Activated B cell treated with CpG ODN at 0.5 μM for 24 hours (primary cell): ENCODE measurements around the gene INHBE. TPM values are rescaled to one million over a fixed set of nuclear protein-coding genes. Genes with fewer than 3 reads are reported as not detected.

Source experiments
- ATAC-seq: fragments of 200-7000 bp; cut with Tn5 transposase; one replicate; pipeline ENCODE4 v1.10.0; 2021; ENCODE audit warnings: low read depth, mild to moderate bottlenecking, moderate library complexity
- CTCF ChIA-PET: fragments of 350-600 bp; sonication (Branson Sonifier 250); formaldehyde crosslinking; loops from one replicate; lab custom pipeline; 2021; ENCODE audit warnings: antibody characterized with exemption; lab: Charles Lee
- POLR2A ChIA-PET: fragments of 350-600 bp; sonication (Branson Sonifier 250); formaldehyde crosslinking; loops from one replicate; lab custom pipeline; 2021; ENCODE audit warnings: antibody characterized with exemption; lab: Charles Lee
- DNase-seq: peaks from one replicate; pipeline ENCODE4 v3.0.0; 2022
- H3K27ac Mint-ChIP-seq: one replicate; pipeline ENCODE4 v1.8.0; 2020; ENCODE audit warnings: mixed read lengths
- H3K27me3 Mint-ChIP-seq: one replicate; pipeline ENCODE4 v1.8.0; 2021; ENCODE audit warnings: mixed read lengths
- H3K36me3 Mint-ChIP-seq: one replicate; pipeline ENCODE4 v1.8.0; 2021; ENCODE audit warnings: low read depth, mixed read lengths
- H3K4me1 Mint-ChIP-seq: one replicate; pipeline ENCODE4 v1.8.0; 2021; ENCODE audit warnings: mixed read lengths
- H3K4me3 Mint-ChIP-seq: one replicate; pipeline ENCODE4 v1.8.0; 2020; ENCODE audit warnings: mild to moderate bottlenecking, mixed read lengths
- H3K9me3 Mint-ChIP-seq: one replicate; pipeline ENCODE4 v1.8.0; 2020; ENCODE audit warnings: mixed read lengths
- CTCF ChIP-seq: fragments of 200-600 bp; IDR thresholded peaks from one replicate; pipeline ENCODE4 v1.8.0; 2022; ENCODE audit warnings: antibody characterized with exemption, mild to moderate bottlenecking
- intact Hi-C: fragments of 100-400 bp; cut with micrococcal nuclease; formaldehyde crosslinking; loops from one replicate; pipeline ENCODE4 v1.15.1; 2024
- total RNA-seq: library from RNA; stranded (reverse); gene quantifications from 2 replicates; pipeline ENCODE4 v1.2.3, GENCODE V29; 2022

INHBE gene
- total RNA-seq, 1 donor from 2014 or later = 0.29 TPM

GRCh38 chr12:57456737-57457490 is 1.8 kb downstream of the INHBE start:
- ChIA-PET POLR2A (no interaction called here), CTCF (interaction anchor here (5.0 to 6.7 kb wide), 3 partner anchors 20 to 195 kb away, joined by 58 to 74 read pairs (median 67); partner anchors contain the start of gene ARHGAP9)
- Mint-ChIP-seq H3K4me3 (no peak overlapping the region), H3K4me1 (peaks cover 44% of the 10 kb centered on the region), H3K27me3 (no peaks in the 10 kb centered on the region), H3K27ac (peak overlapping the region; percentile 41), H3K36me3 (peaks cover 10% of the 10 kb centered on the region), H3K9me3 (no peaks in the 10 kb centered on the region)
- TF ChIP-seq CTCF = no peak
- intact Hi-C loops = loop anchor here (1.0 to 10.0 kb wide), 3 partner anchors 194 to 332 kb away; partner anchors contain the start of gene LRP1
- no peak for DNase-seq
- no peak for ATAC-seq

GRCh38 chr12:57458665-57459054 is 3.6 kb downstream of the INHBE start:
- peaks cover 58% of the 10 kb centered on the region for H3K4me1 Mint-ChIP-seq
- no peaks in the 10 kb centered on the region for H3K27me3 Mint-ChIP-seq
- H3K9me3 Mint-ChIP-seq = no peaks in the 10 kb centered on the region
- POLR2A ChIA-PET = interaction anchor here (0.7 to 6.9 kb wide), 22 partner anchors 11 to 800 kb away, joined by 3 to 133 read pairs (median 4); partner anchors contain the start of genes ARHGAP9, DDIT3, LRP1 and MARS1
- CTCF ChIA-PET = interaction anchor here (0.6 to 6.7 kb wide), 24 partner anchors 8 to 771 kb away, joined by 3 to 74 read pairs (median 4); partner anchors contain the start of genes ARHGAP9, B4GALNT1, DCTN2 and PTGES3
- ATAC-seq (no peak), DNase-seq (no peak)
- H3K36me3 Mint-ChIP-seq = peaks cover 13% of the 10 kb centered on the region
- intact Hi-C loops = loop anchor here (1.0 to 10.0 kb wide), 8 partner anchors 27 to 334 kb away; partner anchors contain the start of genes B4GALNT1, DCTN2, DDIT3 and LRP1
- no peak for TF ChIP-seq CTCF
- H3K4me3 Mint-ChIP-seq = peak overlapping the region; percentile 96
- peak overlapping the region; percentile 98 for H3K27ac Mint-ChIP-seq

GRCh38 chr12:57459055-57459749 is 4.1 kb downstream of the INHBE start:
- intact Hi-C loops = loop anchor here (1.0 to 10.0 kb wide), 8 partner anchors 28 to 334 kb away; partner anchors contain the start of genes B4GALNT1, DCTN2, DDIT3 and LRP1
- ChIA-PET CTCF (interaction anchor here (0.7 to 6.7 kb wide), 23 partner anchors 11 to 771 kb away, joined by 3 to 74 read pairs (median 4); partner anchors contain the start of genes ARHGAP9, B4GALNT1, DCTN2 and PTGES3), POLR2A (interaction anchor here (0.7 to 6.9 kb wide), 23 partner anchors 10 to 801 kb away, joined by 3 to 133 read pairs (median 4); partner anchors contain the start of genes ARHGAP9, DDIT3, LRP1 and MARS1)
- DNase-seq = peak; percentile 87
- peaks cover 62% of the 10 kb centered on the region for H3K4me1 Mint-ChIP-seq
- no peaks in the 10 kb centered on the region for H3K9me3 Mint-ChIP-seq
- peak overlapping the region; percentile 96 for H3K4me3 Mint-ChIP-seq
- no peaks in the 10 kb centered on the region for H3K27me3 Mint-ChIP-seq
- peak overlapping the region; percentile 98 for H3K27ac Mint-ChIP-seq
- H3K36me3 Mint-ChIP-seq = peaks cover 13% of the 10 kb centered on the region
- ATAC-seq = peak; percentile 68
- TF ChIP-seq CTCF = peak; percentile 57

- peaks cover 13% of the 10 kb centered on the region for H3K36me3 Mint-ChIP-seq
- ChIA-PET POLR2A (interaction anchor here (0.6 to 6.9 kb wide), 14 partner anchors 9 to 1322 kb away, joined by 3 to 133 read pairs (median 5); partner anchors contain the start of genes ARHGAP9, DDIT3, MARS1 and SHMT2), CTCF (interaction anchor here (0.6 to 6.7 kb wide), 14 partner anchors 11 to 971 kb away, joined by 3 to 74 read pairs (median 5); partner anchors contain the start of gene ARHGAP9)
- H3K9me3 Mint-ChIP-seq = no peaks in the 10 kb centered on the region
- peak within 1 kb of the TSS; percentile 98 for H3K27ac Mint-ChIP-seq
- peaks cover 65% of the 10 kb centered on the region for H3K4me1 Mint-ChIP-seq
- no peak for TF ChIP-seq CTCF
- intact Hi-C loops = loop anchor here (1.0 to 10.0 kb wide), 8 partner anchors 27 to 335 kb away; partner anchors contain the start of genes B4GALNT1, DCTN2, DDIT3 and LRP1
- no peak for ATAC-seq
- H3K4me3 Mint-ChIP-seq = peak within 1 kb of the TSS; percentile 97
- DNase-seq = no peak
- H3K27me3 Mint-ChIP-seq = no peaks in the 10 kb centered on the region
Observed at GRCh38 chr12:57459750-57460467, 4.8 kb downstream of the INHBE start, which contains the start of gene GLI1. Gene GLI1 (plus strand): TSS chr12:57459785. CDS start chr12:57463692, 3,907 bp downstream.
